HL-60 (cell line): Measurements from ENCODE around the gene WDHD1.

Experiments used
- CTCF ChIP-seq: IDR thresholded peaks from one replicate; pipeline ENCODE4 v1.5.1; 2011; ENCODE audit warnings: low read length, control low read depth, inconsistent platforms; ENCODE audit not compliant: insufficient read depth
- GABPA ChIP-seq: IDR thresholded peaks from 2 replicates; pipeline ENCODE4 v1.6.1; 2012; ENCODE audit warnings: low read depth
- POLR2AphosphoS5 ChIP-seq: IDR thresholded peaks from 2 replicates; pipeline ENCODE4 v1.6.1; 2012; ENCODE audit warnings: low read depth
- REST ChIP-seq: IDR thresholded peaks from 2 replicates; pipeline ENCODE4 v1.6.1; 2012; ENCODE audit warnings: low read depth; ENCODE audit not compliant: insufficient replicate concordance
- SPI1 ChIP-seq: IDR thresholded peaks from 2 replicates; pipeline ENCODE4 v1.6.1; 2012; ENCODE audit warnings: low read depth, mild to moderate bottlenecking, borderline replicate concordance

GRCh38 chr14:54928216-54928615 lies 98.7 kb downstream of the WDHD1 start:
- TF ChIP-seq CTCF (no peak), POLR2AphosphoS5 (no peak), REST (no peak), GABPA (no peak), SPI1 (no peak)
